ENCODE results near the gene FSTL4. TPM values are rescaled to one million over a fixed set of nuclear protein-coding genes. Genes with fewer than 3 reads are reported as not detected.

FSTL4 gene
- polyA plus RNA-seq, 1 donor from 2014 or later: 0.57 TPM

DNA sequence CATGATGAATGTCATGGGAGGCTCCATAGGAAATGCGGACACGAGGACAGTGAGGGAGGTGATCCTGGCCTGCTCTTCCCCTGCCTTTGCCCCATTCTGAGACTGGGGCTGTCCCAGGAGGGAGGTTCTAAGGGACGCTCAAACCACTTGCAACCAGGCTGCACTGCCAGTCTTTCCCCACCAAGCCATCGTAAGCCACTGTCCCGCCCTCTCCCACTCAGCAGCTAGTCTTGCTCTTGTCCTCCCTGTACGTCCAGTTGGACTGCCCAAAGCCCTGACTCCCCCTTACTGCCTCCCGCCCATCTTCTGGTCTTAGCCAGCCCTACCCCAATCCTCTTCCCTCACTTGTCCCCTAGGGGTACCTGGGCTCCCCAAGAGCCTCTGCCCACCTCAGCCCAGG, 115.7 kb downstream of the FSTL4 start:
- Histone ChIP-seq H3K9me2 (ENCODE audit: insufficient read depth, low read length) (no peaks in the 10 kb centered on the region), H3K9ac (ENCODE audit: low read length) (no peak overlapping the region), H3K79me2 (replicated peaks; ENCODE audit: insufficient read depth, low read length) (no peaks in the 10 kb centered on the region), H3K27ac (ENCODE audit: low read length) (no peak overlapping the region), H3K36me3 (ENCODE audit: insufficient read depth, low read length) (no peaks in the 10 kb centered on the region), H4K20me1 (ENCODE audit: insufficient read depth) (no peaks in the 10 kb centered on the region), H3K4me2 (ENCODE audit: low read length) (no peak overlapping the region), H3K27me3 (ENCODE audit: insufficient read depth, low read depth, low read length) (no peaks in the 10 kb centered on the region), H3K9me3 (ENCODE audit: low read length) (no peaks in the 10 kb centered on the region), H3F3A (ENCODE audit: insufficient read depth, low read length, poor library complexity, severe bottlenecking) (no peaks in the 10 kb centered on the region), H3K4me3 (ENCODE audit: low read length) (no peak overlapping the region), H2AFZ (ENCODE audit: low read depth, low read length) (no peak overlapping the region)
- TF ChIP-seq MXI1 (conservative IDR thresholded peaks at IDR 0.05; ENCODE audit: poor library complexity, severe bottlenecking) (no peak), SMC3 (conservative IDR thresholded peaks at IDR 0.05; ENCODE audit: poor library complexity) (no peak), POLR2AphosphoS5 (IDR thresholded peaks at IDR 0.05) (no peak), EZH2 (IDR thresholded peaks at IDR 0.05; ENCODE audit: borderline replicate concordance, insufficient read depth, low read length, poor library complexity, severe bottlenecking) (no peak), RAD21 (conservative IDR thresholded peaks at IDR 0.05) (no peak), EP300 (conservative IDR thresholded peaks at IDR 0.05; ENCODE audit: poor library complexity, severe bottlenecking) (no peak), TAF1 (IDR thresholded peaks at IDR 0.05; ENCODE audit: low read depth) (no peak)
- TF ChIP-seq, protein P1, sequence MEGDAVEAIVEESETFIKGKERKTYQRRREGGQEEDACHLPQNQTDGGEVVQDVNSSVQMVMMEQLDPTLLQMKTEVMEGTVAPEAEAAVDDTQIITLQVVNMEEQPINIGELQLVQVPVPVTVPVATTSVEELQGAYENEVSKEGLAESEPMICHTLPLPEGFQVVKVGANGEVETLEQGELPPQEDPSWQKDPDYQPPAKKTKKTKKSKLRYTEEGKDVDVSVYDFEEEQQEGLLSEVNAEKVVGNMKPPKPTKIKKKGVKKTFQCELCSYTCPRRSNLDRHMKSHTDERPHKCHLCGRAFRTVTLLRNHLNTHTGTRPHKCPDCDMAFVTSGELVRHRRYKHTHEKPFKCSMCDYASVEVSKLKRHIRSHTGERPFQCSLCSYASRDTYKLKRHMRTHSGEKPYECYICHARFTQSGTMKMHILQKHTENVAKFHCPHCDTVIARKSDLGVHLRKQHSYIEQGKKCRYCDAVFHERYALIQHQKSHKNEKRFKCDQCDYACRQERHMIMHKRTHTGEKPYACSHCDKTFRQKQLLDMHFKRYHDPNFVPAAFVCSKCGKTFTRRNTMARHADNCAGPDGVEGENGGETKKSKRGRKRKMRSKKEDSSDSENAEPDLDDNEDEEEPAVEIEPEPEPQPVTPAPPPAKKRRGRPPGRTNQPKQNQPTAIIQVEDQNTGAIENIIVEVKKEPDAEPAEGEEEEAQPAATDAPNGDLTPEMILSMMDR (IDR thresholded peaks at IDR 0.05; ENCODE audit: poor library complexity, severe bottlenecking): no peak
- TF ChIP-seq, protein P2, sequence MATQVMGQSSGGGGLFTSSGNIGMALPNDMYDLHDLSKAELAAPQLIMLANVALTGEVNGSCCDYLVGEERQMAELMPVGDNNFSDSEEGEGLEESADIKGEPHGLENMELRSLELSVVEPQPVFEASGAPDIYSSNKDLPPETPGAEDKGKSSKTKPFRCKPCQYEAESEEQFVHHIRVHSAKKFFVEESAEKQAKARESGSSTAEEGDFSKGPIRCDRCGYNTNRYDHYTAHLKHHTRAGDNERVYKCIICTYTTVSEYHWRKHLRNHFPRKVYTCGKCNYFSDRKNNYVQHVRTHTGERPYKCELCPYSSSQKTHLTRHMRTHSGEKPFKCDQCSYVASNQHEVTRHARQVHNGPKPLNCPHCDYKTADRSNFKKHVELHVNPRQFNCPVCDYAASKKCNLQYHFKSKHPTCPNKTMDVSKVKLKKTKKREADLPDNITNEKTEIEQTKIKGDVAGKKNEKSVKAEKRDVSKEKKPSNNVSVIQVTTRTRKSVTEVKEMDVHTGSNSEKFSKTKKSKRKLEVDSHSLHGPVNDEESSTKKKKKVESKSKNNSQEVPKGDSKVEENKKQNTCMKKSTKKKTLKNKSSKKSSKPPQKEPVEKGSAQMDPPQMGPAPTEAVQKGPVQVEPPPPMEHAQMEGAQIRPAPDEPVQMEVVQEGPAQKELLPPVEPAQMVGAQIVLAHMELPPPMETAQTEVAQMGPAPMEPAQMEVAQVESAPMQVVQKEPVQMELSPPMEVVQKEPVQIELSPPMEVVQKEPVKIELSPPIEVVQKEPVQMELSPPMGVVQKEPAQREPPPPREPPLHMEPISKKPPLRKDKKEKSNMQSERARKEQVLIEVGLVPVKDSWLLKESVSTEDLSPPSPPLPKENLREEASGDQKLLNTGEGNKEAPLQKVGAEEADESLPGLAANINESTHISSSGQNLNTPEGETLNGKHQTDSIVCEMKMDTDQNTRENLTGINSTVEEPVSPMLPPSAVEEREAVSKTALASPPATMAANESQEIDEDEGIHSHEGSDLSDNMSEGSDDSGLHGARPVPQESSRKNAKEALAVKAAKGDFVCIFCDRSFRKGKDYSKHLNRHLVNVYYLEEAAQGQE (IDR thresholded peaks at IDR 0.05; ENCODE audit: borderline replicate concordance): no peak

DNA sequence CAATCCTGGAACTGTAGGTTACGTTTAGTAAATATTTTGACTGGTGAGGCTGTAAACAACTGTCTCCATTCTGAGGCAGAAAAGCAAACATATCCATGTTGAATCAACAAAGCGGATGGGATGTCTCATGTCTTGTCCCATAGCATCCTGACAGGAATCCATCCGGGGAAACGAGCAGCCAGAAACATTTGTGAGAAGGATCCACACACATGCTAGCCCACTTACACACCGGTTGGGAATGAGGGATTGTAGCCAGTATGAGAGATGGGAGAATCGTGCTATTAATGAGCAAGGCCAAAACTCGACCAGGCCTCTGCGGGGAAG, 117.5 kb downstream of the FSTL4 start:
- no peak for TF ChIP-seq TAF1 (IDR thresholded peaks at IDR 0.05; ENCODE audit: low read depth)
- TF ChIP-seq SMC3 (conservative IDR thresholded peaks at IDR 0.05; ENCODE audit: poor library complexity): no peak
- no peak for TF ChIP-seq EZH2 (IDR thresholded peaks at IDR 0.05; ENCODE audit: borderline replicate concordance, insufficient read depth, low read length, poor library complexity, severe bottlenecking)
- no peak for TF ChIP-seq MXI1 (conservative IDR thresholded peaks at IDR 0.05; ENCODE audit: poor library complexity, severe bottlenecking)
- TF ChIP-seq RAD21 (conservative IDR thresholded peaks at IDR 0.05): no peak
- no peak for TF ChIP-seq POLR2AphosphoS5 (IDR thresholded peaks at IDR 0.05)
- TF ChIP-seq, protein P1 (IDR thresholded peaks at IDR 0.05; ENCODE audit: poor library complexity, severe bottlenecking): no peak
- no peak for TF ChIP-seq EP300 (conservative IDR thresholded peaks at IDR 0.05; ENCODE audit: poor library complexity, severe bottlenecking)
- TF ChIP-seq, protein P2 (IDR thresholded peaks at IDR 0.05; ENCODE audit: borderline replicate concordance): no peak
- H3K27ac ChIP-seq (ENCODE audit: low read length): no peak overlapping the region
- no peak overlapping the region for H3K4me2 ChIP-seq (ENCODE audit: low read length)
- no peaks in the 10 kb centered on the region for H3K9me2 ChIP-seq (ENCODE audit: insufficient read depth, low read length)
- no peak overlapping the region for H2AFZ ChIP-seq (ENCODE audit: low read depth, low read length)
- no peaks in the 10 kb centered on the region for H4K20me1 ChIP-seq (ENCODE audit: insufficient read depth)
- no peaks in the 10 kb centered on the region for H3K36me3 ChIP-seq (ENCODE audit: insufficient read depth, low read length)
- no peaks in the 10 kb centered on the region for H3K79me2 ChIP-seq (replicated peaks; ENCODE audit: insufficient read depth, low read length)
- no peaks in the 10 kb centered on the region for H3F3A ChIP-seq (ENCODE audit: insufficient read depth, low read length, poor library complexity, severe bottlenecking)
- no peak overlapping the region for H3K4me3 ChIP-seq (ENCODE audit: low read length)
- no peaks in the 10 kb centered on the region for H3K27me3 ChIP-seq (ENCODE audit: insufficient read depth, low read depth, low read length)
- no peak overlapping the region for H3K9ac ChIP-seq (ENCODE audit: low read length)
- peaks cover 4% of the 10 kb centered on the region for H3K9me3 ChIP-seq (ENCODE audit: low read length)

Data from neural cell (in vitro differentiated cells).